ENCODE measurements around the gene PSMD9. TPM values are rescaled to one million over a fixed set of nuclear protein-coding genes. Genes with fewer than 3 reads are reported as not detected.

Gene PSMD9
- polyA plus RNA-seq, 1 donor (not counting 4 experiments of a cell fraction or from before 2014, with no cell fraction given), result 84.8 TPM

GRCh38 chr12:121916719-121917118, 28.1 kb downstream of the PSMD9 start:
- Histone ChIP-seq H3K27me3 (ENCODE audit: control insufficient read depth, extremely low read depth, insufficient read depth, low read length) (no peaks in the 10 kb centered on the region), H3K79me2 (ENCODE audit: control insufficient read depth, insufficient read depth, low read length) (no peaks in the 10 kb centered on the region), H4K20me1 (ENCODE audit: control insufficient read depth, extremely low read depth, insufficient read depth, low read length) (no peaks in the 10 kb centered on the region), H3K9me3 (ENCODE audit: control insufficient read depth, low read depth, low read length) (no peaks in the 10 kb centered on the region), H3K4me1 (ENCODE audit: control insufficient read depth, extremely low read depth, insufficient read depth, low read length) (peaks cover 26% of the 10 kb centered on the region), H3K36me3 (ENCODE audit: control insufficient read depth in 2 of 2, extremely low read depth in 1 of 2, insufficient read depth in 2 of 2, low read length in 2 of 2) (peaks cover 16 to 19% of the 10 kb centered on the region in 2 experiments), H3K27ac (ENCODE audit: control insufficient read depth, insufficient read depth, low read length) (no peak overlapping the region), H2AFZ (ENCODE audit: control insufficient read depth, low read length) (no peak overlapping the region), H3K4me3 (ENCODE audit: control insufficient read depth in 2 of 3, extremely low read depth in 1 of 3, insufficient read depth in 2 of 3, low read depth in 1 of 3, low read length in 3 of 3) (no peak overlapping the region), H3K4me2 (ENCODE audit: control insufficient read depth, extremely low read depth, insufficient read depth, low read depth, low read length) (no peak overlapping the region), H3K9ac (ENCODE audit: control insufficient read depth, extremely low read depth, insufficient read depth, low read length) (no peak overlapping the region), H3K9me1 (ENCODE audit: control insufficient read depth, extremely low read depth, insufficient read depth, low read length) (no peaks in the 10 kb centered on the region)
- no peak for DNase-seq (ENCODE audit: low read depth, low spot score)
- dilution Hi-C loops (cut with MboI; ENCODE audit: extremely low pct_ligation_motif_present, low sequenced_read_pairs), result no loop called here
- TF ChIP-seq CTCF (optimal IDR thresholded peaks at IDR 0.05 in 1 of 3, IDR thresholded peaks at IDR 0.05 in 1 of 3, conservative IDR thresholded peaks at IDR 0.05 in 1 of 3; ENCODE audit: extremely low read depth in 1 of 3, insufficient read depth in 2 of 3, low read length in 3 of 3) (peak in 2 of 3 experiments; percentile 6 to 38), EZH2 (IDR thresholded peaks at IDR 0.05; ENCODE audit: low read length) (no peak)
- FAIRE-seq, result no peak

GRCh38 chr12:121917950-121918678, 29.5 kb downstream of the PSMD9 start, which contains the start of gene CFAP251:
Gene CFAP251 (plus strand): TSS chr12:121918592. CDS start chr12:121921306, 2,714 bp downstream.
- H3K36me3 ChIP-seq (ENCODE audit: control insufficient read depth in 2 of 2, extremely low read depth in 1 of 2, insufficient read depth in 2 of 2, low read length in 2 of 2), result peaks cover 16 to 23% of the 10 kb centered on the region in 2 experiments
- peak; percentile 65 for DNase-seq (ENCODE audit: low read depth, low spot score)
- H3K9ac ChIP-seq (ENCODE audit: control insufficient read depth, extremely low read depth, insufficient read depth, low read length), result peak within 1 kb of the TSS; percentile 83
- peaks cover 22% of the 10 kb centered on the region for H3K4me1 ChIP-seq (ENCODE audit: control insufficient read depth, extremely low read depth, insufficient read depth, low read length)
- dilution Hi-C loops (cut with MboI; ENCODE audit: extremely low pct_ligation_motif_present, low sequenced_read_pairs), result no loop called here
- peak within 1 kb of the TSS; percentile 83 for H3K27ac ChIP-seq (ENCODE audit: control insufficient read depth, insufficient read depth, low read length)
- H2AFZ ChIP-seq (ENCODE audit: control insufficient read depth, low read length), result peak within 1 kb of the TSS; percentile 44
- peak within 1 kb of the TSS; percentile 36 to 73 (median 68) for H3K4me3 ChIP-seq (ENCODE audit: control insufficient read depth in 2 of 3, extremely low read depth in 1 of 3, insufficient read depth in 2 of 3, low read depth in 1 of 3, low read length in 3 of 3)
- H3K9me1 ChIP-seq (ENCODE audit: control insufficient read depth, extremely low read depth, insufficient read depth, low read length), result no peaks in the 10 kb centered on the region
- no peaks in the 10 kb centered on the region for H4K20me1 ChIP-seq (ENCODE audit: control insufficient read depth, extremely low read depth, insufficient read depth, low read length)
- no peaks in the 10 kb centered on the region for H3K27me3 ChIP-seq (ENCODE audit: control insufficient read depth, extremely low read depth, insufficient read depth, low read length)
- no peaks in the 10 kb centered on the region for H3K9me3 ChIP-seq (ENCODE audit: control insufficient read depth, low read depth, low read length)
- TF ChIP-seq CTCF (optimal IDR thresholded peaks at IDR 0.05 in 1 of 3, IDR thresholded peaks at IDR 0.05 in 1 of 3, conservative IDR thresholded peaks at IDR 0.05 in 1 of 3; ENCODE audit: extremely low read depth in 1 of 3, insufficient read depth in 2 of 3, low read length in 3 of 3), result peak; percentile 79 to 98 (median 87)
- no peak for TF ChIP-seq EZH2 (IDR thresholded peaks at IDR 0.05; ENCODE audit: low read length)
- H3K4me2 ChIP-seq (ENCODE audit: control insufficient read depth, extremely low read depth, insufficient read depth, low read depth, low read length), result peak within 1 kb of the TSS; percentile 82
- H3K79me2 ChIP-seq (ENCODE audit: control insufficient read depth, insufficient read depth, low read length), result no peaks in the 10 kb centered on the region
- FAIRE-seq, result no peak
